ENCODE data around the gene MEG3.

MEG3 gene

DNA sequence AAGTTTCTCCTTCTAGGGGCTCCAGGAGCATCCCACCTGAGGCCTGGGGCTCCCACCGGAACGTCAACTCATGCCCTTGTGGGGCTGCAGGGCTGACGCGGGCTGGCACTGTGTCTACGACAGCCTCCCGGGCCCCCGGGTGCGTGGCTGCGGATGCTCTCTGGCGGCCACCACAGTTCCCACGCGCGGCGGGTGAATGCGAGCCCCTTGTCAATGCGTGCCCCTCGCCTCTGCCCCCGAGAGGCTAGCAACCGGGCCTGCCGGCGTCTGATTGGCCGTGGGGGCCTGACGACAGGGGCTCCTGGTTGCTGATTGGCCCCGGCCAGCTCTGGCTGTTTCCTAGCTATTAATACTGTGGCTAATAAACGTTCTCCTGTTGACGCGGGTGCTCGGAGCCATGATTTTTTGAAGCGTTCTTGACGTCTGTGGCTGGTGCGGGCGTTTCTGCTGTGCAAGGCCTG, 1.8 kb upstream of the MEG3 start:
- H3K4me3 ChIP-seq (ENCODE audit: control insufficient read depth, low read depth, low read length), result no peak overlapping the region
- TF ChIP-seq, protein P1, sequence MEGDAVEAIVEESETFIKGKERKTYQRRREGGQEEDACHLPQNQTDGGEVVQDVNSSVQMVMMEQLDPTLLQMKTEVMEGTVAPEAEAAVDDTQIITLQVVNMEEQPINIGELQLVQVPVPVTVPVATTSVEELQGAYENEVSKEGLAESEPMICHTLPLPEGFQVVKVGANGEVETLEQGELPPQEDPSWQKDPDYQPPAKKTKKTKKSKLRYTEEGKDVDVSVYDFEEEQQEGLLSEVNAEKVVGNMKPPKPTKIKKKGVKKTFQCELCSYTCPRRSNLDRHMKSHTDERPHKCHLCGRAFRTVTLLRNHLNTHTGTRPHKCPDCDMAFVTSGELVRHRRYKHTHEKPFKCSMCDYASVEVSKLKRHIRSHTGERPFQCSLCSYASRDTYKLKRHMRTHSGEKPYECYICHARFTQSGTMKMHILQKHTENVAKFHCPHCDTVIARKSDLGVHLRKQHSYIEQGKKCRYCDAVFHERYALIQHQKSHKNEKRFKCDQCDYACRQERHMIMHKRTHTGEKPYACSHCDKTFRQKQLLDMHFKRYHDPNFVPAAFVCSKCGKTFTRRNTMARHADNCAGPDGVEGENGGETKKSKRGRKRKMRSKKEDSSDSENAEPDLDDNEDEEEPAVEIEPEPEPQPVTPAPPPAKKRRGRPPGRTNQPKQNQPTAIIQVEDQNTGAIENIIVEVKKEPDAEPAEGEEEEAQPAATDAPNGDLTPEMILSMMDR (conservative IDR thresholded peaks at IDR 0.05; ENCODE audit: control insufficient read depth, insufficient read depth, low read depth, low read length), result no peak
- peak; percentile 51 for DNase-seq (ENCODE audit: low read depth)

DNA sequence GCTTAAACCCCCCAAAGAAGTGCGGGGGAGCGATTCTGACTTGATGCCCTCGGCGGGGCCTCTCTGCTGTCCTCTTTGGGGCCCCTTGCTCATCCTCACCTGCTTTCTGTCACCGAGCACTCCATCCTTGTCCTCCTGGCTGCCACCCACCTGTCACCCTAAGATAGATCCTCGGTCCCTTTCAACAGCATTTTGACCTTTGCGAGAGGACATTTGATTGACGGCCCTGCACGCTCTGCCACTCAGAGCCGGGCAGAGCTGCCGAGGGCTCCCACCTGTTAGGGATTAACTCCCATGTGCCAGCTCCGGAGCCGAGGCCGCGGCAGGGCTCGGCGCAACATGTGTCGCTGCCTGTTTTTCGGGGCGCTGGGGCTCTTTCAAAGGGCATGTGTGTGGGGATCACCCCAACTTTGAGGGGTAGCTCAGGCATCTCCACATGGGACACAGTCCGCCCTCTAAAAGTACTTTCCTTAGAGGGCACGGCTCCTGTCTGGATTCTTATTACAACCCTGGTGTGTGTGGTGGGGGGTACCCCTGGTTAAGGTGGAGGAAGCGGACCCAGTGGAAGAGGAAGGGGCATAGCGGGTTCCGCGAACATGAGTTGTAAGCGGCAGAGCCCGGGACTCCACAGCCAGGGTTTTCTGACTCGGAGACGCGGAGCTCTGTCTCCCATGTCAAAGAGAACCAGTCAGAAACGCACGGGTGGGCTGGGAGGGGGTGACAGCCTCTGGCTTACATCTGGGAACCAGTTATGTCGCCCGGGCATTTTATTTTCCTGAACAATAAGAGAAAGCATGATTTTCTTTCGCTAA, 811 bp upstream of the MEG3 start:
- peak overlapping the region; percentile 56 for H3K4me3 ChIP-seq (ENCODE audit: control insufficient read depth, low read depth, low read length)
- DNase-seq (ENCODE audit: low read depth), result no peak
- TF ChIP-seq, protein P1 (conservative IDR thresholded peaks at IDR 0.05; ENCODE audit: control insufficient read depth, insufficient read depth, low read depth, low read length), result no peak

DNA sequence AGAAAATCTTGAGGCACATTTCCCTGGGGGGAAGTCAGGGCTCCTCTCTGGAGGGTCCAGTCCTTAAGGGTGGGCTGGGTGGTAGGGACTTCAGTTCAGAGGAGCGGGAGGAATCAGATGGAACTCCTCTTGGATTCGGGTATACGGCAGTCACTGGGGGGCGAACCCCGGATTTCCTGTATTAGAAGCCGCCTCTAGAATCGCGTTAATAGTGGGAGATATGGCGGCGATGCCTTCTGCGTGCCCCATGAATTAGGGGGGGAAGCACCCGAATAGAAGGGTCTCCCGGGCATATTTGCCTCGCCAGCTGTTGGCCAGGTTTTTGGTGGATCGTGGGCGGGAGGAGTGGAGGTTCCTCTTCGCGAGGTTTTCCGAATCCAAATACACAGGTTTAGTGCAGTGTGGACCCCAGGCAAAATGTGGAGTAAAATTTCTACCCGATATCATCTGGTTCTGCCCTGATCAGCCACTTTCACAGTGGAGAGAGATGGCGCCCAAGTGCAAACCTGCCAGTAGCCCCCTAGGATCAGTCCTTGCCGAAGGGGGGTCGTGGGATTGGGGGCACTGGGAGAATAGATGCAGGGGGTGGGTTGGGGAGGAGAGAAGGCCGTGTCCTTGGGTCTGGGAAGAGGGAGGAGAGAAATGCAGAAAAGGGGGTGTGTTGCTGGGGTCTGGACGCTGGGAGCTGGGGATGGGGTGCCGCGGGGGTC, 628 bp downstream of the MEG3 start:
- DNase-seq (ENCODE audit: low read depth), result no peak
- peak overlapping the region; percentile 56 for H3K4me3 ChIP-seq (ENCODE audit: control insufficient read depth, low read depth, low read length)
- TF ChIP-seq, protein P1 (conservative IDR thresholded peaks at IDR 0.05; ENCODE audit: control insufficient read depth, insufficient read depth, low read depth, low read length), result no peak

DNA sequence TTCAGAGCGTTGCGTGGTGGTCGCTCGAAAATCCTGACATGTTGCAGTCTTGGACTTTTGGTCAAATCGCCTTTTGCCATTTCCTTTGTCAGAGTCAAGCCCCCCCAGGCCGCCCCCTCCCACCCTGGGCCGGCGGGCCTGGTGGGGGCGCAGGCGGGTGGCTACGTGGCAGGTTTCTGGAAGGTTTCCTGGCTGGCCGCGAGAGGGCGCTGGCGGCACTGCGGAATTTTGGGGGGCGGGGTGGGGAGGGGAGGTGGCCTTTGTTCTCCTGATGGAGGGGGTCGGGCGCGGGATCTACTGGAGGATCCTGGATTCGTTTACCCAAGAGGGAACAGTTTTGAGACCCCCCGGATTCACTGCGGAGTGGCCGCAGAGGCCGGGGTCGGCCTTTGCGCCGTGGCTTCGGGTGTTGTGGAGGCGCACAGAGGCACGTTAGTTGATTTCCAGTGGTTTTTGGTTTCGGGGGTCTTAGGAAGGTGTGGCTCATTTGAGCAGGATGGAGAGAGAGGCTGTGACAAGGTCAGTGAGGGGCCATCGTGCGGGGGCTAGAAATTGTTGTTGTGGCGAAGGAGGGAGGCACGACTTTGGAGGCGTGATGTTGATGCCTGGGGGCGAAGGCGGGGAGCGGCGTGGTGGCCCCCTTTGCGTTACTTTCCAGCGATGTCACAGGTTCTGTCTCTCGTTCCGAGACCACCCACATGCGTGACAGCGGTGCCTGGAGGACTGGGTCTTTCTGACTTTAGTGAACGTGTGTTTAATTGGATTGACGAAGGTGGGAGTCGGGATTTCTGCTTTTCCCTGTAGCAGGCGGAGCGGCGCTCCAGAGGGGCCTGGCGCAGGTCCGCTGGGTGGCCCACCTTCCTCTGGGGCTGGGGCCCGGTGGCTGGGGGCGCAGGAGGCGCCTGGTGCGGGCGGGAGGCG, 1.4 kb downstream of the MEG3 start:
- H3K4me3 ChIP-seq (ENCODE audit: control insufficient read depth, low read depth, low read length), result peak overlapping the region; percentile 56
- no peak for DNase-seq (ENCODE audit: low read depth)
- TF ChIP-seq, protein P1 (conservative IDR thresholded peaks at IDR 0.05; ENCODE audit: control insufficient read depth, insufficient read depth, low read depth, low read length), result no peak

DNA sequence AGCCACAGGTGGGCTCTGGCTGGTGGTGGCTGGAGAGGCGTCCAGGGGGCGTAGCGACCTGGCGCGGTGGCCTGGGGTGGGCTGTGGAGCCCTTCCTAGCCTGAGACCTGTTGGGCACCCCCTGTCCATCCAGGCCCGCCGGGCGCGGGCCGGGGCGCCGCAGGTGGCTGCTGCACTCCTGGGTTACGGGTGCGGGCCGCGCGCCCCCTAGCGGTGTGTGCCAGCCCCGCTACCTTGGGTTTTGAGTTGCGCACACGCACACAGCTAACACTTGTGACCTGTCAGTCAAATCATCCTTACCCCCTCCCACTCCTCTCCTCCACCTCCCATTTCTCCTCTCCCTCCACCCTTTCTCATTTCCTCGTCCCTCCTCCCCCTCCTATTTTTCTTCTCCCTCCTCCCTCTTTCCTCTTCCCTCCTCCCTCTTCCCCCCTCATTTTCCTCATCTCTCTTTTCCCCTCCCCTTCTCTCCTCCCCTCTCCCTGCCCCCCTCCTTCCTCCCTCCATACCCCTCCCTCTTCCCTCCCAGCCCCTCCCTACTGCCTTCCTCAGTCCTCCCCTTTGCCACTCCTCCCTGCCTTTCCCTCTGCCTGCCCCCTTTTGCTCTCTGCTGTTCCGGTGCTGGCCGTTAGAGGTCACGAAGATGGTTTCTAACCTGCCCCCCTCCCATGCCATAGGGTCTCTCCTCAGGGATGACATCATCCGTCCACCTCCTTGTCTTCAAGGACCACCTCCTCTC, 2.3 kb downstream of the MEG3 start:
- DNase-seq (ENCODE audit: low read depth), result peak; percentile 74
- H3K4me3 ChIP-seq (ENCODE audit: control insufficient read depth, low read depth, low read length), result peak overlapping the region; percentile 56
- TF ChIP-seq, protein P1 (conservative IDR thresholded peaks at IDR 0.05; ENCODE audit: control insufficient read depth, insufficient read depth, low read depth, low read length), result peak; percentile 46

DNA sequence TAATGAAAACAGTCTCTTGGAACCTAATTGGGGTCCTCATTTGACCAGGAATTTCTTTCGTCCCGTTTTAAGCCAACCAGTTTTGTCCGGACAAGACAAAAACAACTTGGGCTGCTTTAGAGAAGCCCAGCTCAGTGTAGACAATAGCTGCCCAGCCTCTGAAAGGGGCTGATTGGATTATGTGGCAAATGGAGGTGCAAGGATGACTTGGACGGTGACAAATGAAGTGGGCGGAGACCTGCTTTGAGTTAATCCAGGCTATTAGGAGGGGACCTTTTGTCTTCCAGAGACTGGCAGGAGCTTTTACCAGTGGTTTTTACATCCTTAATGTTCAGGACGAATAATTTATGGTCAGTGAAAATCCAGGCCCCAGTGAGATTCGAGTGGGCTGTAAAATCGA, 4.8 kb downstream of the MEG3 start:
- TF ChIP-seq, protein P1 (conservative IDR thresholded peaks at IDR 0.05; ENCODE audit: control insufficient read depth, insufficient read depth, low read depth, low read length), result no peak
- no peak overlapping the region for H3K4me3 ChIP-seq (ENCODE audit: control insufficient read depth, low read depth, low read length)
- no peak for DNase-seq (ENCODE audit: low read depth)

Data from fibroblast of mammary gland (primary cell).